ENCODE results near the gene IFT88. TPM values are rescaled to one million over a fixed set of nuclear protein-coding genes. Genes with fewer than 3 reads are reported as not detected.

IFT88 gene
- total RNA-seq, 1 donor from 2014 or later: 28.8 TPM

- peak within 1 kb of the TSS; percentile 89 for H3K27ac Mint-ChIP-seq
- TF ChIP-seq CTCF (IDR thresholded peaks at IDR 0.05; ENCODE audit: unreplicated experiment): no peak
Observed at GRCh38 chr13:20702915-20703779, 136.2 kb downstream of the IFT88 start, which contains the start of gene IL17D. Gene IL17D (plus strand): TSS chr13:20703699. CDS start chr13:20704002, 303 bp downstream.

GRCh38 chr13:20703780-20704458 is 137.0 kb downstream of the IFT88 start:
- TF ChIP-seq CTCF (IDR thresholded peaks at IDR 0.05; ENCODE audit: unreplicated experiment): peak; percentile 54
- Mint-ChIP-seq H3K27me3 (ENCODE audit: low read depth) (peaks cover 4% of the 10 kb centered on the region), H3K9me3 (no peaks in the 10 kb centered on the region), H3K27ac (no peak overlapping the region), H3K4me3 (no peak overlapping the region), H3K4me1 (peaks cover 25% of the 10 kb centered on the region), H3K36me3 (no peaks in the 10 kb centered on the region)
- DNase-seq (ENCODE audit: low spot score in 2 of 2, unreplicated experiment in 2 of 2): peak; percentile 74 to 85

More at GRCh38 chr13:20702915-20703779, 136.2 kb downstream of the IFT88 start, which contains the start of gene IL17D:
- H3K4me3 Mint-ChIP-seq: peak within 1 kb of the TSS; percentile 92
- peaks cover 4% of the 10 kb centered on the region for H3K27me3 Mint-ChIP-seq (ENCODE audit: low read depth)
- peak in 1 of 2 experiments; percentile 56 for DNase-seq (ENCODE audit: low spot score in 2 of 2, unreplicated experiment in 2 of 2)
- H3K36me3 Mint-ChIP-seq: no peaks in the 10 kb centered on the region
- H3K4me1 Mint-ChIP-seq: peaks cover 25% of the 10 kb centered on the region
- no peaks in the 10 kb centered on the region for H3K9me3 Mint-ChIP-seq

- Mint-ChIP-seq H3K36me3 (no peaks in the 10 kb centered on the region), H3K27me3 (ENCODE audit: low read depth) (peaks cover 4% of the 10 kb centered on the region), H3K9me3 (no peaks in the 10 kb centered on the region), H3K27ac (peak overlapping the region; percentile 80), H3K4me1 (peaks cover 25% of the 10 kb centered on the region), H3K4me3 (peak overlapping the region; percentile 69)
- peak; percentile 1 for TF ChIP-seq CTCF (IDR thresholded peaks at IDR 0.05; ENCODE audit: unreplicated experiment)
- DNase-seq (ENCODE audit: low spot score in 2 of 2, unreplicated experiment in 2 of 2): no peak
Observed at GRCh38 chr13:20704459-20705069, 137.6 kb downstream of the IFT88 start.

- peaks cover 4% of the 10 kb centered on the region for H3K27me3 Mint-ChIP-seq (ENCODE audit: low read depth)
- H3K9me3 Mint-ChIP-seq: no peaks in the 10 kb centered on the region
- H3K4me3 Mint-ChIP-seq: no peak overlapping the region
- no peaks in the 10 kb centered on the region for H3K36me3 Mint-ChIP-seq
- peaks cover 13% of the 10 kb centered on the region for H3K4me1 Mint-ChIP-seq
- no peak overlapping the region for H3K27ac Mint-ChIP-seq
- no peak for TF ChIP-seq CTCF (IDR thresholded peaks at IDR 0.05; ENCODE audit: unreplicated experiment)
- DNase-seq (ENCODE audit: low spot score in 2 of 2, unreplicated experiment in 2 of 2): no peak
Observed at GRCh38 chr13:20706661-20707060, 139.7 kb downstream of the IFT88 start.

GRCh38 chr13:20708216-20708615 is 141.3 kb downstream of the IFT88 start:
- no peaks in the 10 kb centered on the region for H3K9me3 Mint-ChIP-seq
- no peak for DNase-seq (ENCODE audit: low spot score in 2 of 2, unreplicated experiment in 2 of 2)
- H3K27me3 Mint-ChIP-seq (ENCODE audit: low read depth): peaks cover 4% of the 10 kb centered on the region
- no peaks in the 10 kb centered on the region for H3K36me3 Mint-ChIP-seq
- H3K4me3 Mint-ChIP-seq: no peak overlapping the region
- no peak for TF ChIP-seq CTCF (IDR thresholded peaks at IDR 0.05; ENCODE audit: unreplicated experiment)
- no peak overlapping the region for H3K27ac Mint-ChIP-seq
- peaks cover 5% of the 10 kb centered on the region for H3K4me1 Mint-ChIP-seq
